Measurements from ENCODE around the gene UBC.
"Not testable (repeated sequence)": the region's sequence is repeated elsewhere in the genome, so short reads cannot be mapped to it uniquely, and the experiment has no call there.

UBC gene

DNA sequence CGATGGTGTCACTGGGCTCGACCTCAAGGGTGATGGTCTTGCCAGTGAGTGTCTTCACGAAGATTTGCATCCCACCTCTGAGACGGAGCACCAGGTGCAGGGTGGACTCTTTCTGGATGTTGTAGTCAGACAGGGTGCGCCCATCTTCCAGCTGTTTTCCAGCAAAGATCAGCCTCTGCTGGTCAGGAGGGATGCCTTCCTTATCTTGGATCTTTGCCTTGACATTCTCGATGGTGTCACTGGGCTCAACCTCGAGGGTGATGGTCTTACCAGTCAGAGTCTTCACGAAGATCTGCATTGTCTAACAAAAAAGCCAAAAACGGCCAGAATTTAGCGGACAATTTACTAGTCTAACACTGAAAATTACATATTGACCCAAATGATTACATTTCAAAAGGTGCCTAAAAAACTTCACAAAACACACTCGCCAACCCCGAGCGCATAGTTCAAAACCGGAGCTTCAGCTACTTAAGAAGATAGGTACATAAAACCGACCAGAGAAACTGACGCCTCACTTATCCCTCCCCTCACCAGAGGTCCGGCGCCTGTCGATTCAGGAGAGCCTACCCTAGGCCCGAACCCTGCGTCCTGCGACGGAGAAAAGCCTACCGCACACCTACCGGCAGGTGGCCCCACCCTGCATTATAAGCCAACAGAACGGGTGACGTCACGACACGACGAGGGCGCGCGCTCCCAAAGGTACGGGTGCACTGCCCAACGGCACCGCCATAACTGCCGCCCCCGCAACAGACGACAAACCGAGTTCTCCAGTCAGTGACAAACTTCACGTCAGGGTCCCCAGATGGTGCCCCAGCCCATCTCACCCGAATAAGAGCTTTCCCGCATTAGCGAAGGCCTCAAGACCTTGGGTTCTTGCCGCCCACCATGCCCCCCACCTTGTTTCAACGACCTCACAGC lies 717 bp downstream of the UBC start:
- no peak for DNase-seq

DNA sequence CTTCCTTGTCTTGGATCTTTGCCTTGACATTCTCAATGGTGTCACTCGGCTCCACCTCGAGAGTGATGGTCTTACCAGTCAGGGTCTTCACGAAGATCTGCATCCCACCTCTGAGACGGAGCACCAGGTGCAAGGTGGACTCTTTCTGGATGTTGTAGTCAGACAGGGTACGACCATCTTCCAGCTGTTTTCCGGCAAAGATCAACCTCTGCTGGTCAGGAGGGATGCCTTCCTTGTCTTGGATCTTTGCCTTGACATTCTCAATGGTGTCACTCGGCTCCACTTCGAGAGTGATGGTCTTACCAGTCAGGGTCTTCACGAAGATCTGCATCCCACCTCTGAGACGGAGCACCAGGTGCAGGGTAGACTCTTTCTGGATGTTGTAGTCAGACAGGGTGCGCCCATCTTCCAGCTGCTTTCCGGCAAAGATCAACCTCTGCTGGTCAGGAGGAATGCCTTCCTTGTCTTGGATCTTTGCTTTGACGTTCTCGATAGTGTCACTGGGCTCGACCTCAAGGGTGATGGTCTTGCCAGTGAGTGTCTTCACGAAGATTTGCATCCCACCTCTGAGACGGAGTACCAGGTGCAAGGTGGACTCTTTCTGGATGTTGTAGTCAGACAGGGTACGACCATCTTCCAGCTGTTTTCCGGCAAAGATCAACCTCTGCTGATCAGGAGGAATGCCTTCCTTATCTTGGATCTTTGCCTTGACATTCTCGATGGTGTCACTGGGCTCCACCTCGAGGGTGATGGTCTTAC lies 1.7 kb downstream of the UBC start:
- not testable (repeated sequence) for DNase-seq

DNA sequence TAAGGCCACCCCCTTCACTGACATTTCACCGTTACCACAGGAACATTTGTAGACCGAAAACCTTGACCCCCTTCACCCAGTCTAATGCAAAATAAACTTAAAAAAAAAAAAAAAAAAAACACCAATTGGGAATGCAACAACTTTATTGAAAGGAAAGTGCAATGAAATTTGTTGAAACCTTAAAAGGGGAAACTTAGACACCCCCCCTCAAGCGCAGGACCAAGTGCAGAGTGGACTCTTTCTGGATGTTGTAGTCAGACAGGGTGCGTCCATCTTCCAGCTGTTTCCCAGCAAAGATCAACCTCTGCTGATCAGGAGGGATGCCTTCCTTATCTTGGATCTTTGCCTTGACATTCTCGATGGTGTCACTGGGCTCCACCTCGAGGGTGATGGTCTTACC lies 2.9 kb downstream of the UBC start:
- not testable (repeated sequence) for DNase-seq

DNA sequence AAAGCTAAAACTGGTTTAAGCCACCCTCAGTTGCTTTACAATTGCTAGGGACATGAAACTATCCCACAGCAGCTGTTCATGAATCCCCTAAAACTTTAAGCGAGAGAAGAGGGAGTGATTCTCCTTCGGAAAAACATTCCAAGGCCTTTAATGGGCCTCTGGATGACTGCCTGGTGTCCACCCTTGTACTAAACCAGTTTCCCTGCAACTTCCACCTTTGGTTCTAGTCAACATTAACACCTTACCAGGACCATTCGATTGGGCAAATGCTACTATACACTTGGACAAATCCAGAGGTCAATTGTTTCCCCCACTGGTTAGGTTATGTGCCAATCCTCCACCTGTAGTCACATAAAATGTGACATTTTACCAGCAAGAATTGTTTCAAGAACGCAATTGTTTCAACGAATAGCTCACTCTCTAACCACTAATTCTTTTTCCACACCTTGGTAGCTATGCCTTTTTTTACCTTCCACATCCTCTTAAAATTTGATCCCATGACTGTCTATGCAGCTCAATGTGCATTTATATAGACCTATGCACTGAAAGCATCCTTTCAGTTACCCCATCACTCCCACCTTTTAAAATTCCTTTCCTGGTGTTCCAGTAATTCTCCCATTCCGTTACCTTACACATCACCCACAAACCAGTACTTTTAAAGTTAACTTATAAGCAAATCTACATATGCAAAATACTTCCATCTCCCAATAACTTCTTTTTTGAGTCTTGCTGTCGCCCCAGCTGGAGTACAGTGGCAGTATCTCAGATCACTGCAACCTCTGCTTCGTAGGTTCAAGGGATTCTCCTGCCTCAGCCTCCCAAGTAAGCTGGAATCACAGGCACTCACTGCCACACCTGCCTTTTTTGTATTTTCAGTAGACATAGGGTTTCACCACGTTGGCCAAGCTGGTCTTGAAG lies 3.6 kb downstream of the UBC start:
- no peak for DNase-seq

DNA sequence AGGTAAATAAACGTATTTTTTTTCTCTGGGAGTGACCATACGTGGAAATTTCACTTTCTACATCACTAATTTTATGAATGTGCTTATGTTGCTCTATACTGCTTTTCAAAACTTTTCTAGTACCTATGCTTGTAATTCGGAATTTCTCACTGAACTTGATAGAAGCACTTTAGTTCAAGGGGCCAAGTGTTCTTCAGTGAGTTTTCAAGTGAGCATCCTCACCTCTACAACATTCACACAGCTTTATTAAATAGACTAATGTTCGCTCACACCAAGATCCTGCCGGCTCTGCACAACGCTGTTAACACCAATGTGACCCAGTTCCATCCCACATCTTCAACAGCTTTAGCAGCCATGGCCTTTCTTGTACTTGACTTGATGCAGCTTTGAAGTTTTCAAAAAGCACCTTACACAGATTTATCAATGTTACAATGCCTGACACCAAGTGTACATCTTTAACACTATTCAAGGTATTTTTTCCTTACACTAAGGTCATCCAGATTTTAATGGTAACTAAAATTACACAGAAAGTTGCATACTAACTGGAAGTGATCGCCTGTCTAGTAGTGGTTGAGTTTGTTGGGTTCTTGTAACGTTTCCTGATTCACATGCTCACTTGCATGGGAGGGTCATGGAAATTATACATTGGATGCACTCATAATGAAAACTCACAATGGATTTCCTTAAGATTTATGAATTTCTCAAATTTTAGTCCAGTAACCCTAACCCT lies 4.5 kb downstream of the UBC start:
- DNase-seq, result no peak

DNA sequence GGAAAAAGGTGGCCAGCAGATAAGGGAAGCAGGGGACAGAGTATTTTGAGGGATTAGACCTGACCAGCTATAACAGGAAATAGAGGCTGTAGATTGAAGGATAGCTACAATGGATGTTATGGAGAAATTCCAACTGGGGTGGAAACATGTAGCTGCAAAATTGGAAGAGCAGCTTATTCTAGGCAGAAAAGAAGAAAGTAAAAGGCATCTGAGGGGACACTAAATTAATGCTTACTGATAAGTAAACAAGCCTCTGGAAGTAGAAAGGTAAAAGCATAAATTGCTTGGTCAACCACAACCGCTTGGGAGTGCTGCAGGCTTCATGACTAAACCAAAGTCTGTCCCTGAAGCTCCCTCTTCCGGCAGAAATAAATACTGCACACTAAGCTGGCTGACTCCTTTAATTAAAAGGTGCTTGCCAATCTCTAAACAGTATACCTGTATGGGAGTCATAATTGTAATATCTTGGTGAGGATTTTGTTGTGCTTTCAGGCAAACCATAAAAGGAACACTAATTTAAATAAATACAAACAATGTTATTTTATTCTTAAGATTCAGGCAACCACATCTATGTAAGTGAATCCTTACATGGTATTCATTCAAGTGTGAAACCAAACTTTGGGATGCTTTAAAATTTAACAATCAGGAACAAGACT lies 7.7 kb downstream of the UBC start:
- no peak for DNase-seq

DNA sequence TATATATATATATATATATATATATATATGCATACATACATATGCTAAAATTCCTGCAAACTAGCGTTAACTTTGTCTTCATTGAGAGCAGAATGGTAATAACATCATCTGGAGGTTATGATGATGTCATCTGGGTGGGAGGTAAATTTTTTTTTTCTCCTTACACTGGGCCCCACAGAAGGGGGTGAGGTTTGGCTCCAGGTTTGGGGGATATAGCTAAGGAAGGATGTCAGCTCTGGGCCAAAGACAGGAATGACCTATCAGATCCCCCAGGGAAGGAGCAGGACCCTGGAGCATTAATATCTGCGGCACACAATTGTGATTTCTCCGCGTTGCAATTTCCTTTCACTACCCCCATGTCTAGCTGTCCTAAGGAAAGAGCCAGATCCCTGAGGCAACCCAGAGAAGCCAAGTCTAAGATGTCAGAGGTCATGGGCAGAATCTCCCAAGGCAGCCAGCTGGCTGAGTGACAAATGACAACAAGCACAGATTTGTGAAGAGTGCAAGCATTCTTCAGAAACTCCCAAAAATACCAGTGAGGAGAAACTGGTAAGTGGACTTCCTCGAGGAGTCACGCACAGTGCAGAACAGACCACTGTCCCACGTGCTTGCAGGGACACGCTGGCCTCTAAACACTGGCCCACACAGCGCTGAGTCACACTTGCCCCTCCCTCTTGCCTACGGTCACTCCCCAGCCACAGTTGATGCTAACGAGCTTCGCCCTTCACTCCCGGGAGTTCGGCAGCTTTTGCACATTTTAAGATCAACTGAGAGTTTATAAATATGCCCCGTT lies 9.9 kb downstream of the UBC start:
- no peak for DNase-seq

DNA sequence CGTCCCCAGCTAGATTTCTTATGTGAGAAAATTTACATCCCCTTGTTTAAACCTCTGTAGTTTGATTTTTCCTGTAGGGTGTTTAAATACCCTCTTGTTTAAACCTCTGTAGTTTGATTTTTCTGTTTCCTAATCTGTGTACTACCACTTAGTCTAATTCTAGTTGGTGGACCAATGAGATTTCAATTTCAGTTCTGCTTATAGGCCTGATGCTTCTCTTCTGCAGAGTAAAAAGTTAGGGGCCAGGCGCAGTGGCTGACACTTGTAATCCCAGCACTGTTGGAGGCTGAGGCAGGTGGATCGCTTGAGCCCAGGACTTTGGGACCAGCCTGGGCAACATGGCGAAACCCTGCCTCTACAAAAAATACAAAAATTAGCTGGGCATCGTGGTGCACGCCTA lies 11.5 kb downstream of the UBC start:
- DNase-seq, result no peak

DNA sequence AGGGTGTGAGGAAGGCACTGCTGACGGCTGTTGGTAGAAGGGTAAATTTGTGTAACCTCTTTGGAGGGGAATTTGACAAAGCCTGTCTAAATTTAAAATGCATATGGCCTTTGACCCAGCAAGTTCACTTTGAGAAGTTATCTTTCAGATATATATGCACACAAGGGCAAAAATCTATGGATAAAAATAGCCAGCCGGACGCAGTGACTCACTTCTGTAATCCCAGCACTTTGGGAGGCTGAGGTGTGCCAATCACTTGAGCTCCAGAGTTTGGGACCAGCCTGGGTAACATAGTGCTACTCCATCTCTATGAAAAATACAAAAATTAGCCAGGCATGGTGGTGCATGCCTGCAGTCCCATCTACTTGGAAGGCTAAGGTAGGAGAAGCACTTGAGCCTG lies 13.4 kb downstream of the UBC start:
- DNase-seq, result no peak

DNA sequence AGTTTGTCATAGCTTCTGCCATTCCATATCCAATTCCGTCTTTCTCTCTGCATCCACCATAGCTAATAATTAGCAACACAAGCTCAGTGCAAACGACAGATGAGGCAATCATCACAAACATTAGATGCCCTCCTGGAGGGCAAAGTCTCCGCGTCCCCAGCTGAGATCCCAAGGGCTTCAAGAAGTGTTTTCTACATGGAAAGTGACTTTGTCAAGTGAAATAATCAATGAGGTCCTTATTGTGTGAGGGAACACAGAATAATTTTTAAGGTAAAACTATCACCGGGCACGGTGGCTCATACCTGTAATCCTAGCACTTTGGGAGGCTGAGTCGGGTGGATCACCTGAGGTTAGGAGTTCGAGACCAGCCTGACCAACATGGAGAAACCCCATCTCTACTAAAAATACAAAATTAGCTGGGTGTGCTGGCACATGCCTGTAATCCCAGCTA lies 14.1 kb downstream of the UBC start:
- DNase-seq, result not testable (repeated sequence)

DNA sequence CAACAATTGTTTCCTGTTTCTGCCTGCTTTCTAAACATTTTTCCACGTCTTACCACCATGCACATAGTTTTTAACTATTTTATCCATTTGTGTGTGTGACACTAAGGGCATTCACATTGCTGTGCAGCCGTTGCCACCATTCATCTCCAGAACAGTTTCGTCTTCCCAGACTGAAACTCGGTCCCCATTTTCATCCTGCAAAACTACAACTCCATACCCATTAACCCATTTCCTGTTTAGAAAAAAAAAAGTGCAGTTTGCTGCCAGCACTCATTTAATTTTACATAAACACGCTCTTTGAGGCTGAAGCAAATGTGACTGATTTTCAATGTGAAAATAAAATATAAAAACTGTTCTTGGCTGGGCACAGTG lies 15.5 kb downstream of the UBC start:
- no peak for DNase-seq

DNA sequence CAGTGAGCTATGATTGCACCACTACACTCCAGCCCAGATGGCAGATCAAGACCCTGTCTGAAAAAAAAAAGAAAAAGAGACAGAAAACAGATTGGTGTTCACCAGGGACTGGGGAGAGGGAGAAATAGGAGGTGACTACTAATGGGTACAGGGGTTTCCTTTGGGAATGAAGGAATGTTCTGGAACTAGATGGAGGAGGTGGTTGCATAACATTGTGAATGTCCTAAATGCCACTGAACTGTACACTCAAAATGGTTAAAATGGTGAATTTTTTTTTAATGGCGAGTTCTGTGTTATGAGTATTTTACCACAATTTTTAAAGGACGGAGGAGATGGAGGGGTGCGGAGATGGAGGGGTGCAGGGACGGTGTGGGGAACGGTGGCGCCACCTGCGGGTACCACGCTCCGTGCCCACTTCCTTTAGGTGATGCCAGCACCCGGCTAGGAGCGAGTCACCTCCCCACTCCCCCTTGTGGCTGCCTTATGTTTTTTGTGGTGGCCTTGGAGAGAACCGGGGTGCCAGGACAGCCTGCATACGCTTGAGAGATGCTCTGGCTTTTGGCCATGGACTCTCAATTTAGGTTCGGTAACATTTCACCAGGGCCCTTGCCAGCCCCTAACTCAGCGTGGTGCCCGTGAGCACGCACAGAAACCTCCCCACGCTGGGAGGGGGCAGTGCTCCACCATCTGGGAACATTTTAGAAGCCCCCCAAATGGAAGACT lies 16.1 kb downstream of the UBC start:
- DNase-seq, result peak; percentile 6 to 72 (median 44)

DNA sequence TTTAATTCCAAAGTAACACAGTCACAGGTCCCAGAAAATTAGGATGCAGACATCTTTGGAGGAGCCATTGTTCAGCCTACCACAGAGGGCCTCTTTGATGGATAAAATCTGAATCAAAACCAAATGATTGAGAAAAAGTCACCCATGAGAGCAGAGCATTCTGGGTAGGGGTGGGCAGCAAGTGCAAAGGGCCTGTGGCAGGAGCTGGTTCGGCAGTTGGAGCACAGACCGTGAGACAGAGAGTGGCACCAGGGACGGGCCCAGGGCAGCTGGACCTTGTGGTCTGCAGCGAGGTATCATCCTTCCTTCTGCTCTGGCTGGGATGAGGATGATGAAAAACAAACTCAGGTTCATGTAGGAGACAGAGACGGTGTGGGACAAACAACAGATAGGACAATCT lies 18.0 kb downstream of the UBC start:
- no peak for DNase-seq

DNA sequence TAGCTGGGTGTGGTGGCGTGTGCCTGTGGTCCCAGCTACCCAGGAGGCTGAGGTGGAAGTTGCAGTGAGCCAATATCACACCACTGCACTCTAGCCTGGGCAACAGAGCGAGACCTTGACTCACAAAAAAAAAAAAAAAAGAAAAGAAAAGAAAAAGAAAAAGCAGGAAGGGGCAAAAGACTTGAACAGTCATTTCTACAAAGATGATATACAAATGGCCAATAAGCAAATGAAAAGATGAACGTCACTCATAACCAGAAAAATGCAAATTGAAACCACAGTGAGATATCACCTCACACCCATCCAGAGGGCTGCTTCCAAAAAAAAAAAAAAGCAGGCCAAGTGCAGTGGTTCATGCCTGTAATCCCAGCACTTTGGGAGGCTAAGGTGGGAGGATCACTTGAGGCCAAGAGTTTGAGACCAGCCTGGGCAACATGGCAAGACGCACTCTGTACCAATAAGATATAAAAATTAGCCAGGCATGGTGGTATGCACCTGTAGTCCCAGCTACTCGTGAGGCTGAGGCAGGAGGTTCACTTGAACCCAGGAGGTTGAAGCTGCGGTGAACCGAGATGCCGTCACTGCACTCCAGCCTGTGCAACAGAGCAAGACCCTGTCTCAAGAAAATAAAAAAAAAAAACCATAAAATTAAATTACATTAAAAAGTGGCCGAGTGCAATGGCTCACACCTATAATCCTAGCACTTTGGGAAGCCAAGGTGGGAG lies 20.5 kb downstream of the UBC start:
- no peak for DNase-seq

DNA sequence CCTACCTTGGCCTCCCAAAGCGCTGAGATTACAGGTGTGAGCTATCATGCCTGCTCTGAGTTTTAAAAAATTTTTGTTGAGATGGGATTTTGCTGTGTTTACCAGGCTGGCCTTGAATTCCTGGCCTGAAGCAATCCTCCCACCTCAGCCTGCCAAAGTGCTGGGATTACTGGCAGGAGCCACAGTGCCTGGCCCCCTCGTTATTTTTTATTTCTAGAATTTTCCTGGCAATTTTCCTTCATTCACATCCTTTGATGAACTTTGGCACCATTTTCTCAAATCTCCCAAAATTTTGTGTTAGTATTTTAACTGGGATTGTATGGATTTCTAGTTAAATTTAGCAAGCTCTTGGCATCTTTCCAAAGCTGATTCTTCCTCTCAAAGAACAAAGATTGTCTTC lies 26.2 kb downstream of the UBC start:
- DNase-seq, result no peak

DNA sequence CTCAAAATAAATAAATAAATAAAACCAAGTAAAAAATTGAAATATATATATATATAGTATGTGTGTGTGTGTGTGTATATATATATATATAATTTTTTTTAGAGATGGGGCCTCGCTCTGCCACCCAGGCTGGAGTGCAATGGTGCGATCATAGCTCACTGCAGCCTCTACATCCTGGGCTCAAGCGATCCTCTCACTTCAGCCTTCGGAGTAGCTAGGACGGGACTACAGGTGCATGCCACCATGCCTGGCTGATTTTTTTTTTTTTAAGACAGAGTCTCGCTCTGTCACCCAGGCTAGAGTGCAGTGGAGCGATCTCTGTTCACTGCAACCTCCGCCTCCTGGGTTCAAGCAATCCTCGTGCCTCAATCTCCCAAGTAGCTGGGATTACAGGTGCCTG lies 26.7 kb downstream of the UBC start:
- DNase-seq, result not testable (repeated sequence)

DNA sequence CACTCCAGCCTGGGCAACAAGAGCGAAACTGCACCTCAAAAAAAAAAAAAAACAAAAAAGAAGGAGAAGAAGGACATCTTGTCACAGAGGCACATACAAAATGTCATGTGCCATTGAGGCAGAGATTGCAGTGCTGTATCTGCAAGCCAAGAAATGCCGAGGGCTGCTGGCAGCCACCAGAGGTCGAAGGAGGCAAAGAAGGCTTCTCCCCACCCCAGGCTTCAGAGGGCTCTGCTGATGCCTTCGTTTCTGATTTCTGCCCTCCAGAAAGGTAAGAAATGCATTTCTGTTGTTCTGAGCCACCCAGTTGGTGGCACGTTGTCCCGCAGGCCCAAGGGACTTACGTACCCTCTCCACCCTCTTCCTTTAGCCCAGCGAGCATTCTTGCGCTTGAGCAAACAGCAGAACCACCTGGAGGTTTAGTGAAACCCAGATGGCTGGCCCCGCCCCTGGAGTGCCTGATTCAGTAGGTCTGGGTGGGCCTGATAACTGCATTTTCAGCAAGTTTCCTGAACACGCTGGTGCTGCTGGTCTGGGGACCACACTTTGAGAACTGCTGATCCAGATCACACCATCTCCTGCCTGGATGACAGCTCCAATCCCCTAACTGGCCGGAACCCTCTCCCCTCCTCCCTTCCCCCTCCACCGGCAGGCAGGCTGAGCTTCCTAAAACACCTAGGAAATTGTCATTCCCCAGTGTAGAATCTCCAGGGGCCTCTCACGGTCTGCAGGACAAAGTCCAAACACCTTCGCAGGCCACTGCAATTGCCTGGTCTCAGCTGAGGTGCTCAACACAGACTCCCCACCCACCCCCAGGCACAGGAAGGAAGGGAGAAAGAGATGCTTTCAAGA lies 29.6 kb downstream of the UBC start:
- no peak for DNase-seq
